Left lung (tissue), 10 donors: ENCODE results near the gene CLDN18. TPM values are rescaled to one million over a fixed set of nuclear protein-coding genes. Genes with fewer than 3 reads are reported as not detected.

Source experiments
- ATAC-seq: fragments of 200-7000 bp; cut with Tn5 transposase; one replicate; pipeline ENCODE4 v1.9.1; 2020; ENCODE audit warnings: moderate library complexity
- DNase-seq, 4 donors: peaks; one replicate each; pipeline ENCODE4 v3.0.0-alpha.2; 2013 to 2020
- H3K27ac ChIP-seq, 2 donors: fragments of 200-600 bp; sonication (generic) in 1 of 2; one replicate each; pipeline versions ENCODE4 v1.5.0 to v1.8.0; 2020 to 2021
- H3K27me3 ChIP-seq, 2 donors: fragments of 200-600 bp; sonication (generic) in 1 of 2; one replicate each; pipeline versions ENCODE4 v1.5.0 to v1.8.0; 2020 to 2021
- H3K36me3 ChIP-seq, 2 donors: fragments of 200-600 bp; sonication (generic) in 1 of 2; one replicate each; pipeline versions ENCODE4 v1.5.0 to v1.8.0; 2020 to 2021
- H3K4me1 ChIP-seq, 2 donors: fragments of 200-600 bp; one replicate each; pipeline ENCODE4 v1.8.0; 2021
- H3K4me3 ChIP-seq, 2 donors: fragments of 200-600 bp; sonication (generic) in 1 of 2; one replicate each; pipeline versions ENCODE4 v1.5.0 to v1.8.0; 2020 to 2021; ENCODE audit warnings: mild to moderate bottlenecking in 1 of 2
- H3K9me3 ChIP-seq, 2 donors: fragments of 200-600 bp; sonication (generic) in 1 of 2; one replicate each; pipeline versions ENCODE4 v1.5.0 to v1.8.0; 2020 to 2021
- CTCF ChIP-seq, 2 donors: fragments of 200-600 bp; sonication (generic) in 1 of 2; IDR thresholded peaks; one replicate each; pipeline versions ENCODE4 v1.5.0 to v1.8.0; 2021; ENCODE audit warnings: antibody characterized with exemption in 2 of 2
- intact Hi-C, 2 donors: fragments of 100-400 bp; cut with DNase I; formaldehyde crosslinking; loops; one replicate each; pipeline versions ENCODE4 v1.11.2 to v1.14.2; 2022
- polyA plus RNA-seq, 6 donors: library from polyadenylated mRNA; unstranded; fragments of 120-200 nt; gene quantifications; one replicate each; pipeline ENCODE4 v1.2.1, GENCODE V29; 2013; ENCODE audit not compliant: insufficient read length in 6 of 6
- total RNA-seq, 2 donors: library from RNA; stranded (reverse); fragmentation: NEBNext Ultra II Directional; extraction: Animal tissue kit (Norgen Biotek cat#: 25700); gene quantifications; one replicate each; pipeline ENCODE4 v1.2.1, GENCODE V29; 2021
- donor health status: DM: no; HTN: yes; CAD: no.
- donor health status: DM: no; HTN: no; CAD: no.

Gene CLDN18
- total and polyA plus RNA-seq, 8 donors = 53.1 to 354 (median 65.4) TPM

DNA sequence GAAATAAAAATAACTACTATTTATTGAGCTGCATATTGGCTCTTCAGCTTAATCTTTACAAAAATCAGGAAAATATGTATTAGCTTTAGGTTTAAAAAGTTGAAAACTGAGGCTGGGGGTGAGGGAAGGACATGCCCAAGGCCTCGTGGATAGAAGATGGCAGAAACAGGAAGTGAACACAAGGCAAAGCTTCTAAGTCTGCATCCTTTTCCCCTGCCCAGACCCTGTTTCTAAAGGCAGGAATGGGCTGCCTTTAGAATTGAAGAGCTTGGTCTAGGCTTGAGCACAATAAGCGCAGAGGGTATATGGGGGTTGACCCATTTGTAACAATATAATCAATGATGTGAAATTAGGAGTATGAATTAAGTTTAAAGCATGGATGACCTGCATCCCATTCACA lies 6.1 kb downstream of the CLDN18 start:
- ATAC-seq = no peak
- intact Hi-C loops = no loop called here

DNA sequence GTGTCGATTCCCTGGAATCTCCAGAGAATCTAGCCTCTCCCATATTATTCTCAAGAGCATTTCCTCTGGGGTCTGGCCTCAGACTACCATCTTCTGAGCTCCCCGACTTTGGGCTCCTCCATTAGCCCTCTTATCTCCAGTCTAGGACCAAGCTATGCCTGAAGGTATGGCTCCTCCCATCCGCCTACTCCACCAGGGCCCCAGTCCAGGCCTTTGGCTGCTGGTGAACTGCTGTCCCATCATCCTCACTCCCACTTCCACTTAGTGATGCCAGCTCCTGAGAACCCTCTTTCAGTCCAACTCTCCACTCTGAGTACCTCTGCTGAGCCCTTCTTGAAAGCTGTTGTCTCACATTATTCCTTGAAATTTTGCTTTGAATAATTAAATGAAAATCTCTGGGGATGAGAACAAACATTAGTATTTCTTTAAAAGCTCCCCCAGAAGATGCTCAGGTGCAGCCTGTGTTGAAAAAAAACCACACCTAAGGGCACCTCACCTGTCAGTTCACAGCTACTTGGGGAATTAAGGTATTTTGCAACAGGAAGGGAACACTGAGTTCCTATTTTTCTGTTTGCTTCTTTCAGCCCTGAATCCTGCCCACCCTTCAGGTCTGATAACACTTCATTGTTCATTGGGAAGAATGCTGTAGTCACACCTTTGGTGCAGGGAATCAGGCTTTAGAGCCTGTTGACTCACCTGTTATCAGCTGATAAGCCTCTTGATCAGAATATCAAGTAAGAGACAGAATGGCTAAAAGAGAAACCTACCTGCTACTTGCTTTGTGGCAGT lies 9.5 kb downstream of the CLDN18 start:
- no peaks in the 10 kb centered on the region for H3K4me1 ChIP-seq
- H3K9me3 ChIP-seq = no peaks in the 10 kb centered on the region
- H3K27me3 ChIP-seq = no peaks in the 10 kb centered on the region
- peaks cover 0 to 14% of the 10 kb centered on the region in 2 donors for H3K36me3 ChIP-seq
- H3K27ac ChIP-seq = peak overlapping the region; percentile 47 to 62
- DNase-seq = peak in 2 of 4 donors; percentile 5 to 39
- no peak overlapping the region for H3K4me3 ChIP-seq
- TF ChIP-seq CTCF (IDR thresholded peaks at IDR 0.05) = no peak
- intact Hi-C loops = no loop called here
- peak; percentile 79 for ATAC-seq

More for the DNA sequence above, 6.1 kb downstream of the CLDN18 start:
- H3K36me3 ChIP-seq = no peaks in the 10 kb centered on the region
- no peak for TF ChIP-seq CTCF (IDR thresholded peaks at IDR 0.05)
- no peaks in the 10 kb centered on the region for H3K9me3 ChIP-seq
- no peak overlapping the region for H3K27ac ChIP-seq
- no peaks in the 10 kb centered on the region for H3K4me1 ChIP-seq
- DNase-seq = no peak
- no peak overlapping the region for H3K4me3 ChIP-seq
- H3K27me3 ChIP-seq = no peaks in the 10 kb centered on the region

DNA sequence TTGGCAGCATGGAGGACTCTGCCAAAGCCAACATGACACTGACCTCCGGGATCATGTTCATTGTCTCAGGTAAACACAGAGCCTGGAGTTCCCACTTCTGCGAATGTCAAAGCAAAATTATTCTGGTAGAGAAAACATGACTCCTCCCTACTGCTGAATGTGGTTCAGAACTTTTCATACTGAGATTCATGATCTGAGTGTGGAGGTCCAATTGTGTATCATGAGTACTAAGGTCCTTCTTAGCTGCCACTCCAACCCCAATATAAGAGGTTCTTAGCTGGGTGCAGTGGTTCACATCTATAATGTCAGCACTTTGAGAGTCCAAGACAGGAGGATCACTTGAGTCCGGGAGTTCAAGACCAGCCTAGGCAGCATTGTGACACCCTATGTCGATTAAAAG lies 13.8 kb downstream of the CLDN18 start:
- no peaks in the 10 kb centered on the region for H3K9me3 ChIP-seq
- no peak for TF ChIP-seq CTCF (IDR thresholded peaks at IDR 0.05)
- no peaks in the 10 kb centered on the region for H3K4me1 ChIP-seq
- intact Hi-C loops = no loop called here
- peaks cover 0 to 42% of the 10 kb centered on the region in 2 donors for H3K36me3 ChIP-seq
- H3K4me3 ChIP-seq = no peak overlapping the region
- ATAC-seq (no peak), DNase-seq (no peak)
- H3K27me3 ChIP-seq = no peaks in the 10 kb centered on the region
- H3K27ac ChIP-seq = no peak overlapping the region

- no peak overlapping the region for H3K4me3 ChIP-seq
- DNase-seq (no peak), ATAC-seq (no peak)
- H3K4me1 ChIP-seq = no peaks in the 10 kb centered on the region
- H3K27me3 ChIP-seq = no peaks in the 10 kb centered on the region
- no peak overlapping the region for H3K27ac ChIP-seq
- peaks cover 0 to 59% of the 10 kb centered on the region in 2 donors for H3K36me3 ChIP-seq
- H3K9me3 ChIP-seq = no peaks in the 10 kb centered on the region
- no peak for TF ChIP-seq CTCF (IDR thresholded peaks at IDR 0.05)
- intact Hi-C loops = no loop called here
These were observed 15.6 kb downstream of the CLDN18 start for GRCh38 chr3:138025553-138025952.

DNA sequence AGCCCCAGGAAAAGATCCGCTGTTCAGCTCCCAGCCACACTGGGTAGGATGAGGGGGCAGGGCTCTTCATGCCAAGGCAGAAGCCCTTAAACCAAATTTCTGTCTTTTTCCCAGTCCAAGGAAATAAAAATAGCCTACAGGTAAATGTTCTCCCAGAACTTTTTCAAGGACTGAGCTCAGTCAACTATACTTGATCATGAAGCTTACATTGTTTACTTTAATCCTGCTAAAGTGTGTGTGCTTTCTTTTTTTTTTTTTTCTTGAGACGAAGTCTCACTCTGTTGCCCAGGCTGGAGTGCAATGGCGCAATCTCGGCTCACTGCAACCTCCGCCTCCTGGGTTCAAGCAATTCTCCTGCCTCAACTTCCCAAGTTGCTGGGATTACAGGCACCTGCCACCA lies 17.9 kb downstream of the CLDN18 start:
- ATAC-seq (peak; percentile 86), DNase-seq (no peak)
- Histone ChIP-seq H3K36me3 (peaks cover 0 to 65% of the 10 kb centered on the region in 2 donors), H3K9me3 (no peaks in the 10 kb centered on the region), H3K4me3 (no peak overlapping the region), H3K4me1 (no peaks in the 10 kb centered on the region), H3K27me3 (no peaks in the 10 kb centered on the region), H3K27ac (peak overlapping the region in 1 of 2 donors; percentile 39)
- no peak for TF ChIP-seq CTCF (IDR thresholded peaks at IDR 0.05)
- intact Hi-C loops = no loop called here
